HEK293 (cell line): ENCODE results near the gene AFF1.

Source experiments
- CTCF ChIP-seq: fragments of 450-650 bp; formaldehyde crosslinking; IDR thresholded peaks from 2 replicates; pipeline ENCODE4 v1.5.1; 2016; ENCODE audit warnings: missing biosample characterization, missing genetic modification characterization
- ZNF274 ChIP-seq, 2 experiments: fragments of 200-500 bp in 1 of 2; fragments of 450-650 bp in 1 of 2; sonication (Bioruptor generic) in 1 of 2; formaldehyde crosslinking in 1 of 2; IDR thresholded peaks; 2 replicates each; pipeline versions ENCODE4 v1.5.1 to v1.6.1; 2014 to 2016; ENCODE audit warnings: borderline replicate concordance in 1 of 2, inconsistent platforms in 1 of 2, low read length in 1 of 2, missing biosample characterization in 1 of 2, missing genetic modification characterization in 1 of 2

GRCh38 chr4:86890790-86891189 lies 44.0 kb upstream of the AFF1 start:
- TF ChIP-seq ZNF274 (IDR thresholded peaks at IDR 0.05; ENCODE audit: low read length) (no peak), ZNF274 (tag by site-specific recombination; IDR thresholded peaks at IDR 0.05; ENCODE audit: borderline replicate concordance) (no peak), CTCF (tag by site-specific recombination) (no peak)
